NB4 (cell line): ENCODE measurements around the gene CCDC107.
"Not testable (repeated sequence)": the region's sequence is repeated elsewhere in the genome, so short reads cannot be mapped to it uniquely, and the experiment has no call there.

Experiments
- MYC ChIP-seq: IDR thresholded peaks from 2 replicates; pipeline ENCODE4 v1.6.1; 2011; ENCODE audit warnings: low read depth, low read length
- POLR2A ChIP-seq: IDR thresholded peaks from 2 replicates; pipeline ENCODE4 v1.6.1; 2011; ENCODE audit warnings: mild to moderate bottlenecking; ENCODE audit not compliant: insufficient read length; ENCODE audit errors: extremely low read depth
- TF ChIP-seq, protein P1 (sequence below): IDR thresholded peaks from one replicate; pipeline ENCODE4 v1.5.1; 2012; ENCODE audit warnings: low read depth, low read length
- TF ChIP-seq, protein P2 (sequence below): IDR thresholded peaks from 2 replicates; pipeline ENCODE4 v1.6.1; 2011; ENCODE audit warnings: low read depth, low read length

DNA sequence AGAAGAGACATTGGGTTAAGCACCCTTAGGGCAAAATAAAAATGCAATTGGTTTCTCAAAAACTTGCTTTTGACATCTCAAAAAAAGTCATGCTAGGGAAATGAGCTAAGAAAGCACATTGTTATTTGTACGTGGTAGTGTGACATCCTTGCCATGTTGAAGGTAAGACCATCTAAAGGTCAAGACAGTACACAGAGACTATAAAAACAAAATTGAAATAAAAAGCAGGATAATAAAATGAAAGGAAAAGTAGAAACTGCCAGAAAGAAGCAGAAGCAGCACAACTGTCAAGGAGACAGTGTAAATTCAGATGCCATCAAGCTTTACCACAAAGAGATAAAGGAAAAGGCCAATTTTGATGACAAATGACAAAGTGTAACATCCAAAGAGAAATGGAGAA lies 18.9 kb upstream of the CCDC107 start:
- TF ChIP-seq POLR2A, MYC: not testable (repeated sequence)
- TF ChIP-seq, protein P1, sequence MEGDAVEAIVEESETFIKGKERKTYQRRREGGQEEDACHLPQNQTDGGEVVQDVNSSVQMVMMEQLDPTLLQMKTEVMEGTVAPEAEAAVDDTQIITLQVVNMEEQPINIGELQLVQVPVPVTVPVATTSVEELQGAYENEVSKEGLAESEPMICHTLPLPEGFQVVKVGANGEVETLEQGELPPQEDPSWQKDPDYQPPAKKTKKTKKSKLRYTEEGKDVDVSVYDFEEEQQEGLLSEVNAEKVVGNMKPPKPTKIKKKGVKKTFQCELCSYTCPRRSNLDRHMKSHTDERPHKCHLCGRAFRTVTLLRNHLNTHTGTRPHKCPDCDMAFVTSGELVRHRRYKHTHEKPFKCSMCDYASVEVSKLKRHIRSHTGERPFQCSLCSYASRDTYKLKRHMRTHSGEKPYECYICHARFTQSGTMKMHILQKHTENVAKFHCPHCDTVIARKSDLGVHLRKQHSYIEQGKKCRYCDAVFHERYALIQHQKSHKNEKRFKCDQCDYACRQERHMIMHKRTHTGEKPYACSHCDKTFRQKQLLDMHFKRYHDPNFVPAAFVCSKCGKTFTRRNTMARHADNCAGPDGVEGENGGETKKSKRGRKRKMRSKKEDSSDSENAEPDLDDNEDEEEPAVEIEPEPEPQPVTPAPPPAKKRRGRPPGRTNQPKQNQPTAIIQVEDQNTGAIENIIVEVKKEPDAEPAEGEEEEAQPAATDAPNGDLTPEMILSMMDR: not testable (repeated sequence)
- TF ChIP-seq, protein P2, sequence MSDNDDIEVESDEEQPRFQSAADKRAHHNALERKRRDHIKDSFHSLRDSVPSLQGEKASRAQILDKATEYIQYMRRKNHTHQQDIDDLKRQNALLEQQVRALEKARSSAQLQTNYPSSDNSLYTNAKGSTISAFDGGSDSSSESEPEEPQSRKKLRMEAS: not testable (repeated sequence)
